Uterus (tissue), 2 donors: ENCODE results near the gene ALDH3B1.

ENCODE experiments used
- CTCF ChIP-seq, 4 experiments: fragments of 200-600 bp in 2 of 4; fragments of 450-650 bp in 2 of 4; sonication (generic) in 2 of 4; IDR thresholded peaks; one replicate each; pipeline ENCODE4 v1.5.1; 2016 to 2019; ENCODE audit warnings: antibody characterized with exemption in 4 of 4, mild to moderate bottlenecking in 2 of 4, moderate library complexity in 1 of 4
- POLR2A ChIP-seq, 2 donors: fragments of 450-650 bp; IDR thresholded peaks; one replicate each; pipeline ENCODE4 v1.6.1; 2016; ENCODE audit warnings: antibody characterized with exemption in 2 of 2, mild to moderate bottlenecking in 1 of 2, moderate library complexity in 1 of 2

DNA sequence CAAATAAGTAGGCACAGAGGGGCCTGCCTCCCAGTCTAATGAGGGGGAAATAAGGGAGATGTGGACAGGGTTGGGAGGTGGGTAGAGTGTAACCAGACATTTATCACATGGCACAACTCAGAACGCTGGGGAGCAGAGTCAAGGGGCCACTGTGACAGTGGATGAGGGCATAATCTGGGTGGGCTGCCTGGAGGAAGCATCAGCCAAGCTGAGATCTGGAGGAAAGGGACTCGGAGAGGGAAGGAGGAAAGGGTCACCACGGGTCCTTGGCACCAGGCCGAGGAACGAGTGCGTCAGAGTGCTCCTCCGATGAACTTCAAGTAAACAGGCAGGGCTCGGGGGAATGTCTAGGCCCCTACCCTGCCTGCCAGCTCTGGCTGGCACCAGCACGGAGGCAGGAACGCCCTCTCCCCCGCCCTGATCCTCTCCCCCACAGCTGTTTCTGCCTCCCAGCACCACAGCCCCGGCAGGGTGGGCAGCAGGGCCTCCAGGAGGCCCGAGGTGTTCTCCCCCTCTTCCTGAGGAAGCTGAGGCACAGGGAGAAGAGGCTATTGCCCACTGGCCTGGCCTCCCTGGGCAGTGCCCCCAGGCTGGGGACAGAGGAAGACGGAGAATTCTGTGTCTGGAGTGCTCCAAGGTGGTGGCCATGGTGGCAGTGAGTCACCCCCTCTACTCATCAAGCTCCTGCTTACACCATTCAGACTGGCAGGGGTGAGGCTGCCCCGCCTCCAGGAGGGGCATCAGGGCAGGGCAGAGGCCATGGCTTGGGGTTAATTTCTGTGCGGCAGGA is 4.2 kb downstream of the ALDH3B1 start:
- TF ChIP-seq POLR2A (IDR thresholded peaks at IDR 0.05) (no peak), CTCF (IDR thresholded peaks at IDR 0.05) (no peak)
